SU-DHL-6 (cell line): ENCODE data around the gene EDNRB.
"Not testable (repeated sequence)": the region's sequence is repeated elsewhere in the genome, so short reads cannot be mapped to it uniquely, and the experiment has no call there.

ENCODE experiments used
- H2AFZ ChIP-seq: fragments of 200-600 bp; sonication (generic); 2 replicates; pipeline ENCODE4 v1.6.1; 2014; ENCODE audit warnings: low read depth, mild to moderate bottlenecking, moderate library complexity, mixed read lengths, antibody characterized with exemption, low read length; ENCODE audit not compliant: severe bottlenecking
- H3F3A ChIP-seq: fragments of 200-600 bp; shearing (Covaris generic); 2 replicates; pipeline ENCODE4 v1.6.0; 2016; ENCODE audit warnings: antibody characterized with exemption, mild to moderate bottlenecking; ENCODE audit not compliant: insufficient read depth
- H3K27ac ChIP-seq: fragments of 200-600 bp; sonication (generic); 2 replicates; pipeline ENCODE4 v1.5.1; 2016; ENCODE audit warnings: low read depth, mild to moderate bottlenecking, low read length, moderate library complexity, mixed read lengths
- H3K27me3 ChIP-seq: fragments of 200-600 bp; sonication (generic), shearing (Covaris generic); 2 replicates; pipeline ENCODE4 v1.6.0; 2014; ENCODE audit warnings: mild to moderate bottlenecking, low read length
- H3K36me3 ChIP-seq: fragments of 200-600 bp; sonication (generic); 2 replicates; pipeline ENCODE4 v1.6.1; 2014; ENCODE audit warnings: mild to moderate bottlenecking, low read length, mixed read lengths
- H3K4me2 ChIP-seq: fragments of 300-600, 200-600 bp; shearing (Covaris generic), sonication (generic); 2 replicates; pipeline ENCODE4 v1.6.0; 2014; ENCODE audit warnings: low read length, low read depth, mild to moderate bottlenecking; ENCODE audit not compliant: poor library complexity, severe bottlenecking
- H3K4me3 ChIP-seq: fragments of 200-600 bp; sonication (generic); 2 replicates; pipeline ENCODE4 v1.5.1; 2014; ENCODE audit warnings: antibody characterized with exemption, low read length, mild to moderate bottlenecking, mixed read lengths; ENCODE audit not compliant: insufficient read depth, poor library complexity, severe bottlenecking
- H3K79me2 ChIP-seq: fragments of 200-600 bp; sonication (generic); 2 replicates; pipeline ENCODE4 v1.6.1; 2014; ENCODE audit warnings: mild to moderate bottlenecking, low read length, moderate library complexity; ENCODE audit not compliant: insufficient read depth
- H3K9ac ChIP-seq: fragments of 200-600 bp; sonication (generic); 2 replicates; pipeline ENCODE4 v1.7.0; 2014; ENCODE audit warnings: mild to moderate bottlenecking, low read length
- H3K9me2 ChIP-seq: fragments of 200-600 bp; sonication (generic); replicated peaks from 2 replicates; pipeline ENCODE4 v1.6.1; 2014; ENCODE audit warnings: low read length; ENCODE audit not compliant: insufficient read depth
- H3K9me3 ChIP-seq: fragments of 200-600 bp; sonication (generic); 2 replicates; pipeline ENCODE4 v1.6.1; 2014; ENCODE audit warnings: low read length, mixed read lengths; ENCODE audit not compliant: insufficient read depth
- H4K20me1 ChIP-seq: fragments of 200-600 bp; sonication (generic); 2 replicates; pipeline ENCODE4 v1.6.1; 2014; ENCODE audit warnings: low read depth, mild to moderate bottlenecking, antibody characterized with exemption, low read length, moderate library complexity, mixed read lengths
- CTCF ChIP-seq: fragments of 200-600 bp; sonication (generic); IDR thresholded peaks from one replicate; pipeline ENCODE4 v1.5.1; 2017; ENCODE audit warnings: antibody characterized with exemption, mild to moderate bottlenecking, low read length, moderate library complexity; ENCODE audit not compliant: insufficient read depth, poor library complexity, severe bottlenecking
- EZH2phosphoT487 ChIP-seq: fragments of 200-600 bp; sonication (generic), shearing (Covaris generic); conservative IDR thresholded peaks from 2 replicates; pipeline ENCODE4 v1.6.1; 2018; ENCODE audit warnings: mild to moderate bottlenecking, antibody characterized with exemption, low read length, moderate library complexity, mixed read lengths

The EDNRB gene

GRCh38 chr13:77952276-77952675 is 33.6 kb upstream of the EDNRB start:
- H3K4me3 ChIP-seq = no peak overlapping the region
- H4K20me1 ChIP-seq = no peaks in the 10 kb centered on the region
- H3K4me2 ChIP-seq = no peak overlapping the region
- no peaks in the 10 kb centered on the region for H3K79me2 ChIP-seq
- H3K27ac ChIP-seq = no peak overlapping the region
- H3K9me2 ChIP-seq = no peaks in the 10 kb centered on the region
- no peaks in the 10 kb centered on the region for H3K36me3 ChIP-seq
- H3F3A ChIP-seq = no peaks in the 10 kb centered on the region
- no peaks in the 10 kb centered on the region for H3K9me3 ChIP-seq
- no peaks in the 10 kb centered on the region for H3K27me3 ChIP-seq
- H2AFZ ChIP-seq = no peak overlapping the region
- H3K9ac ChIP-seq = no peak overlapping the region
- no peak for TF ChIP-seq CTCF
- TF ChIP-seq EZH2phosphoT487 = no peak

- Histone ChIP-seq H3K36me3 (no peaks in the 10 kb centered on the region), H3K9me3 (0 out of 2 replicates have a peak, but pooled peaks cover 3% of the 10 kb centered on the region), H4K20me1 (no peaks in the 10 kb centered on the region), H3F3A (no peaks in the 10 kb centered on the region), H3K4me3 (no peak overlapping the region), H3K9me2 (no peaks in the 10 kb centered on the region), H3K27me3 (no peaks in the 10 kb centered on the region), H2AFZ (no peak overlapping the region), H3K27ac (no peak overlapping the region), H3K79me2 (no peaks in the 10 kb centered on the region), H3K9ac (no peak overlapping the region), H3K4me2 (no peak overlapping the region)
- TF ChIP-seq EZH2phosphoT487 (no peak), CTCF (no peak)
These were observed 27.9 kb upstream of the EDNRB start for GRCh38 chr13:77946522-77946921.

GRCh38 chr13:77935063-77935462 is 16.4 kb upstream of the EDNRB start:
- not testable (repeated sequence) for H3F3A ChIP-seq, H3K9ac ChIP-seq, H3K9me3 ChIP-seq, H2AFZ ChIP-seq, H4K20me1 ChIP-seq, H3K36me3 ChIP-seq, H3K9me2 ChIP-seq, H3K4me2 ChIP-seq, H3K4me3 ChIP-seq, H3K27me3 ChIP-seq, H3K79me2 ChIP-seq, H3K27ac ChIP-seq

GRCh38 chr13:77930430-77930829 is 11.8 kb upstream of the EDNRB start:
- TF ChIP-seq CTCF (no peak), EZH2phosphoT487 (no peak)
- H4K20me1 ChIP-seq = no peaks in the 10 kb centered on the region
- no peak overlapping the region for H3K27ac ChIP-seq
- no peak overlapping the region for H3K4me3 ChIP-seq
- no peaks in the 10 kb centered on the region for H3K9me2 ChIP-seq
- H3K9me3 ChIP-seq = no peaks in the 10 kb centered on the region
- H2AFZ ChIP-seq = no peak overlapping the region
- H3K4me2 ChIP-seq = no peak overlapping the region
- H3K36me3 ChIP-seq = no peaks in the 10 kb centered on the region
- H3K27me3 ChIP-seq = no peaks in the 10 kb centered on the region
- no peaks in the 10 kb centered on the region for H3K79me2 ChIP-seq
- H3K9ac ChIP-seq = no peak overlapping the region
- H3F3A ChIP-seq = no peaks in the 10 kb centered on the region
